C4-2B (cell line): Measurements from ENCODE around the gene SEMA5A.

ENCODE experiments used
- H3K27ac ChIP-seq: fragments of 450-650 bp; 2 replicates; pipeline ENCODE4 v1.5.1; 2017
- ZFX ChIP-seq: fragments of 450-650 bp; IDR thresholded peaks from 2 replicates; pipeline ENCODE4 v1.6.1; 2017
- TF ChIP-seq, protein P1 (sequence below): fragments of 450-650 bp; conservative IDR thresholded peaks from 2 replicates; pipeline ENCODE4 v1.5.1; 2017; ENCODE audit warnings: mild to moderate bottlenecking

The SEMA5A gene

DNA sequence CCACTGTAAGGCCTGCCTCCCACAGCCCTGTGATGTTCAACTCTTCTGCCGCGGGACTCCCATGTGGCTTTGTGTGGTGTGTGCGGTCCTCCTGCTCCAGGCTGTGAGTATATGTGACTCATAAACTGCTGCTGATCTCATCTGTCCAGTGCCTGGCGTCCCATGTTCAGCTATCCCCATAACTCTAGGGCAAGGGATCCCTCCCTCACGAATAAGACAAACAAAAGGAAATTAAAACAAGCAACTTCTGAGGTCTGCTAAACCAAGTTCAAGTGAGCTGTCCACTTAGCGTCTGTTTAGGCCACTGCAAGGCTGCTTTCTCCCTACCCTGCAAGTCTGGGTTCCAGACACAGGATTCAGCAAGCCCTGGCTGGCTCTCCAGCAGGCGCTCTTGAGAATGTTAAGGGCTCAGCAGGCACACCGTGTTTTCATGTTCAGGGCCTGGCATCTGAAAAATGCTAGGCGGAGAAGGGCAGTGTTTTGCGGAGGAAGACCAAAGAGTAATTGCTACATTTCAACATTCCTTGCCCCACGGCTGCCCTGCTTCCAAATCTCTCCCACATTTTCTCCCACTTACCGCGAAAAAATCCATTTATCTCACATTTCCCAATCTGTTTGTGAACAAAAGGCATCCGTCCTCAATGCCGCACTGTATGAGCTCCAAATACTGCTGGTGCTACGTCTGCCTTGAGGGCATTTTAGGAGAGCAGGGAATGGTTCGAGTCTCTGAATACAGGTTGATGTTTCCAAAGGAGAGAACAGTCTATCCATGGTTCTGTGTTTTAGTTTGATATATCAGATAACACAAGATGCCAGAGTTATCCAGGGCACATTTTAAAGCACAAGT is 280.2 kb downstream of the SEMA5A start:
- no peak overlapping the region for H3K27ac ChIP-seq
- no peak for TF ChIP-seq ZFX
- TF ChIP-seq, protein P1, sequence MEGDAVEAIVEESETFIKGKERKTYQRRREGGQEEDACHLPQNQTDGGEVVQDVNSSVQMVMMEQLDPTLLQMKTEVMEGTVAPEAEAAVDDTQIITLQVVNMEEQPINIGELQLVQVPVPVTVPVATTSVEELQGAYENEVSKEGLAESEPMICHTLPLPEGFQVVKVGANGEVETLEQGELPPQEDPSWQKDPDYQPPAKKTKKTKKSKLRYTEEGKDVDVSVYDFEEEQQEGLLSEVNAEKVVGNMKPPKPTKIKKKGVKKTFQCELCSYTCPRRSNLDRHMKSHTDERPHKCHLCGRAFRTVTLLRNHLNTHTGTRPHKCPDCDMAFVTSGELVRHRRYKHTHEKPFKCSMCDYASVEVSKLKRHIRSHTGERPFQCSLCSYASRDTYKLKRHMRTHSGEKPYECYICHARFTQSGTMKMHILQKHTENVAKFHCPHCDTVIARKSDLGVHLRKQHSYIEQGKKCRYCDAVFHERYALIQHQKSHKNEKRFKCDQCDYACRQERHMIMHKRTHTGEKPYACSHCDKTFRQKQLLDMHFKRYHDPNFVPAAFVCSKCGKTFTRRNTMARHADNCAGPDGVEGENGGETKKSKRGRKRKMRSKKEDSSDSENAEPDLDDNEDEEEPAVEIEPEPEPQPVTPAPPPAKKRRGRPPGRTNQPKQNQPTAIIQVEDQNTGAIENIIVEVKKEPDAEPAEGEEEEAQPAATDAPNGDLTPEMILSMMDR = no peak

GRCh38 chr5:9264301-9264700 is 281.6 kb downstream of the SEMA5A start:
- no peak for TF ChIP-seq ZFX
- no peak overlapping the region for H3K27ac ChIP-seq

DNA sequence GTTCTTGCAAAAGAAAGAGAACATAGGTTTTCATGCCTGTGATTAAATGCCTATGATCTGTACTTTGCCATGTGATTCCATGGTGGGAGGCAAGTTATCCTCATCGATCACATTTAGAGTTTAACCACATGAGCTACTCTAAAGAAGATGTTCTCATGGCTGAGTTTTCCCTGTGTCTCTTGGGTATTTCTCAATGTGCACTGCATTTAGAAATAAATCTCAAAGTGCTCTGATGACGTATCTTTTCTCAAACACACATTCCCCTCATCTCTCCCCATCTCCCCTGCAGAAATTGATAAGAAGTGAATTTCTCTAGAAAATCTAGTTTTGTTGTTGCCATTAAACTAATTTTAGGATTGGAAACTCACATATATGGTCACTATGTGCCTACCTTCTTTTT is 282.2 kb downstream of the SEMA5A start:
- no peak overlapping the region for H3K27ac ChIP-seq
- TF ChIP-seq, protein P1 = no peak
- no peak for TF ChIP-seq ZFX

- no peak for TF ChIP-seq ZFX
- TF ChIP-seq, protein P1 = no peak
- no peak overlapping the region for H3K27ac ChIP-seq
These were observed 294.4 kb downstream of the SEMA5A start for GRCh38 chr5:9251379-9251980.

DNA sequence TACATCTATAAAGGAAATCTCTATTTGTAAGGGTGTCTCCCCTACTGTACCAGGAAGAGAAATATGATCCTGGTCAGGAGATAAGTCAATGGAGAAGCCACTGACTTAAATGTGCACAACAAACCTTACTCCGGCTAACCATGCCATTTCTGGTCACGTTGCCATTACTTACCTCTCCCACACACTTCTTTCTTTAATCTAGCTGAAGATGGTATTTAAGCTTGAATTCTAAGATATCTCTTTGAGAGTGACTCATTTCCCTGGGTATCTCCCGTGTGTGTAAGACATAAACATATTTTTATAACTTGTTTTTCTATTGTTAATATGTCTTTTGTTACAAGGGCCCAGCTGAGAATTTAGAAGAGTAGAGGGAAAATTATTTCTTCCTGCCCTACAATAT is 296.6 kb downstream of the SEMA5A start:
- no peak overlapping the region for H3K27ac ChIP-seq
- TF ChIP-seq, protein P1 = no peak
- no peak for TF ChIP-seq ZFX

- TF ChIP-seq ZFX = no peak
- TF ChIP-seq, protein P1 = no peak
- no peak overlapping the region for H3K27ac ChIP-seq
These were observed 300.8 kb downstream of the SEMA5A start for GRCh38 chr5:9245071-9245470.

DNA sequence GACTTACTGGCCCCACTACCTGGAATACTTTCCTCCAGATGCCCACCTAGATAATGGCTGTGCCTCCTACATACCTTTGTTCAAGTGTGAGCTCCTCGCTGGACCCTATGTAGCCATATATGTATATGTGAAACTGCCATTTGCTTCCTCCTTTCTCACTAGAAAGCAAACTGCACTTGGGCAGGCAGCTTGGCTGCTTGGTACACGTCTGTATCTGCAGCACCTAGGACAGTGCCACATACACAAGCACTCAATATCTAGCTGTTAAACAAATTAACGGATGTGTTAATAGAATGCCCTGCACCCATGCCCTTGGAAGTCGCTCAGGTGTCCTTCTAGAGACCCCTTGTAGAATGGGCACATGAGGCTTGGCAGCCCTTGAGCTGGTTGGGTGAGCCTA is 301.5 kb downstream of the SEMA5A start:
- no peak; the same call in 1 of the 2 replicates for TF ChIP-seq ZFX
- TF ChIP-seq, protein P1 = no peak
- H3K27ac ChIP-seq = no peak overlapping the region
